Heart left ventricle (tissue), 13 donors: Measurements from ENCODE around the gene MAZ.

Source experiments
- CTCF ChIP-seq, 12 donors: fragments of 200-600 bp; sonication (generic) in 4 of 12; IDR thresholded peaks; one replicate each; pipeline versions ENCODE4 v1.5.0 to v1.8.0; 2018 to 2022; ENCODE audit warnings: antibody characterized with exemption in 12 of 12, mild to moderate bottlenecking in 5 of 12
- POLR2A ChIP-seq, 2 donors: fragments of 450-650 bp; IDR thresholded peaks; one replicate each; pipeline ENCODE4 v1.6.1; 2017; ENCODE audit warnings: antibody characterized with exemption in 2 of 2, mild to moderate bottlenecking in 2 of 2, moderate library complexity in 2 of 2
- donor health status: ischemic (EF 13 %, LVEDD 7.1; RV severe dilation, severe dysfunction).
- donor health status: DM: no; HTN: yes; CAD: no.
- donor health status: DM: no; HTN: no; CAD: no.
- donor health status: ischemic (EF 25% LVEDD 6.9; RV normal size, moderate dysfunction).
- donor health status: ischemic (EF 25% LVEDD 5.7; RV mildly dilated, moderate dysfunction).
- donor health status: ischemic (EF 35%, LVEDD 5.7; RV mildly dilated, moderate dysfunction).
- donor health status: nonischemic (EF 11% LVEDD 7.7; RV severe dilation, severe dysfunction).
- donor health status: DM: yes; HTN: yes; CAD: no.
- donor health status: PGD.
- donor health status: ischemic (EF 29% LVEDD 5.4; RV normal size, mild dysfunction).
- donor health status: nonischemic (EF 23%, LVEDD 6.1; RV moderate dilation, normal function).

GRCh38 chr16:29779474-29779873 is 26.9 kb upstream of the MAZ start:
- TF ChIP-seq CTCF (IDR thresholded peaks at IDR 0.05) (no peak), POLR2A (IDR thresholded peaks at IDR 0.05) (no peak)
